Stromal cell of bone marrow (primary cell): ENCODE data around the gene ZNF860.

Source experiments
- DNase-seq: peaks from one replicate; pipeline ENCODE4 v3.0.0-alpha.2; 2012; ENCODE audit warnings: low read depth

The ZNF860 gene

GRCh38 chr3:31981206-31982181 is at the start of gene ZNF860, which contains the start of gene OSBPL10:
ZNF860 (plus strand) TSS chr3:31981750; CDS start chr3:31989080, 7,330 bp downstream.
OSBPL10 (minus strand) TSS chr3:31981262; CDS start chr3:31981179, 83 bp downstream.
- DNase-seq, result peak; percentile 82

- no peak for DNase-seq
Measured at GRCh38 chr3:31932990-31933389, 48.6 kb upstream of the ZNF860 start.

GRCh38 chr3:31934018-31934417 is 47.5 kb upstream of the ZNF860 start:
- no peak for DNase-seq

DNA sequence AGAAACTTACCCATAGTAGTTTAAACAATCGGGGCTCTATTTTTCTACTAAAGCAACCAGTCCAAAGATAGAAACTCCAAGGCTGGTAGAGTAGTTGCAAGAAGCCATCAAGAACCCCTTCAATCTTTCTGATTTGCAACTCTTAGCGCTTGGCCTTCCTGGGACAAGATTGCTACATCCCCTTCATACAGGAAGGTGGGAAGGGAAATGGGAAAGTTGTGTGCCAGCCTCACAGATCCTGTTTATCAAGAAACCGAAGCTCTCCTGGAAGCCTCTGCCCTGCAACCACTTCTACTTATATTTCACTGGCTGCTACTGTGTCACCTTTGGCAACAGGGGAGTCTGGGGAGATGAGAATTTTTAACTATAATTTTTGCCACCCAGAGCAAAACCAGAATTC is 46.7 kb upstream of the ZNF860 start:
- DNase-seq, result no peak

- DNase-seq, result peak; percentile 36
Measured at GRCh38 chr3:31936420-31937060, 45.0 kb upstream of the ZNF860 start.

DNA sequence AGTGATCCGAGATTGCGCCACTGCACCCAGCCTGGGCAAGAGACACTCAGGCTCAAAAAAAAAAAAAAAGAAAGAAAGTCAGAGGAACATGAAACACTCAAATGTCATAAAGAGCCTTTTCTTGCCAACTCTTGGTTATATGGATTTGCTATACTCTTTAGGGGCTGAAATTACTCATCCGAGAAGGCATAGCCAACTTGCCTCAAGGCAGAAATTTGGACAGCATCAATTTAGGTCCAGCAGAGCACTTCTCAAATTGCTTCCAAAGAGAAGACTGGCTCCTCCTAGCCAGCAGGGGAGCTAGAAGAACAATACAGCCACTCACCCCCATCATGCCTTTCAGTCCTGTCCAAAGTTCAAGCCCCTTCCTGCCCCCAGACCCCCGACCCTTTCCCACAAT is 44.3 kb upstream of the ZNF860 start:
- no peak for DNase-seq

- no peak for DNase-seq
Measured at GRCh38 chr3:31942446-31942845, 39.1 kb upstream of the ZNF860 start.

- DNase-seq, result no peak
Measured at GRCh38 chr3:31943041-31943440, 38.5 kb upstream of the ZNF860 start.

DNA sequence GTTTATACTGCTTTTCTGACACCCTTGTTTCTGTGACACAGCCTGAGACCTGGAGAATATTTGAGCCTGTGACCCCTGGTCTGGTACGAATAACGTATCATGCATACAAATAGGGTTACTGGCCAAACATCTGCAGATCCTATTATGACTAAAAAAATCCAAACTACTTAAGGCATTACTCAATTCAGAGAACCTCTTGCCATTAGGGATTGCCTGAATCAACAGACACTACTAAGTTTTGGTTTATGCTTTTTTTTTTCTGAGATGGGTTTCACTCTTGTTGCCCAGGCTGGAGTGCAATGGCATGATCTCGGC is 35.9 kb upstream of the ZNF860 start:
- DNase-seq, result peak; percentile 82

GRCh38 chr3:31946484-31947081 is 35.0 kb upstream of the ZNF860 start:
- DNase-seq, result no peak

- no peak for DNase-seq
Measured at GRCh38 chr3:31947162-31947561, 34.4 kb upstream of the ZNF860 start.

DNA sequence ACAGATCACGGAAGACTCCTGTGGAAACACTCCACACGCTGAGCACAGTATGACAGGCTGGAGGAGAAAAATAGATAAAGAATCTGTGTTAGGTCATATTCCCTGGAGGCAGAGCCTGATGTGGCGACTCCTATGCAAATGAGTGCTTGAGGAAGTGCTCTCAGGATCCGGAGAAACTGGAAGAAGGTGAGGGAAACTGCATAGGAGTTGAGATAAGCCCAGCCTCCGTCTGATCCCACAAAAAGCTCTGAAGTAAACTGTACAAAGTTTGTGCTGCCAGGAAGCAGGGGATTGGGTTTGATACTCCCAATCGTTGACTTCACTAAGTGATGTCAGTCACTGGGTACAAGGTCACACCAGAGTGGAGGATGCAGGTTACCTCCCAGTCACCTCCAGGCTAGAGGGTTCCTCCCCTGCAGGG is 33.9 kb upstream of the ZNF860 start:
- no peak for DNase-seq

- DNase-seq, result no peak
Measured at GRCh38 chr3:31948280-31948679, 33.3 kb upstream of the ZNF860 start.

- no peak for DNase-seq
Measured at GRCh38 chr3:31952205-31952604, 29.3 kb upstream of the ZNF860 start.

- DNase-seq, result no peak
Measured at GRCh38 chr3:31953091-31953490, 28.5 kb upstream of the ZNF860 start.

DNA sequence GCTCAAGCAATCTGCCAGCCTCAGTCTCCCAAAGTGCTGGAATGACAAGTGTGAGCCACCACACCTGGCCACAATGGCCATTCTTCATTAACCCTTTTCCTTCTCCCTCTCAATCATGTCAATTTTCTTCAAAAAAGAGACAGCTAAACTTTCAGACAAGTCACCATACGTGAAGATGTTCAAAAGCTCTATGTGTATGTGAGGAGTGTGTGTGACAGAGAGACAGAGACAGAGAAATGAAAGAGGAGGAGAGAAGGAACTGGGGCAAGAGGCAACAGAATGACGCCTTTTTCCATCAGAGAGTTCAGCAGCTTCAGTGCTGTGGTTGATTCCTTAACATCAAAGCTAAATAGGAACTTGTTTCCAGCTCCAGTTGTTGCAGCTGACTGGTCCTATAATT is 27.9 kb upstream of the ZNF860 start:
- no peak for DNase-seq

DNA sequence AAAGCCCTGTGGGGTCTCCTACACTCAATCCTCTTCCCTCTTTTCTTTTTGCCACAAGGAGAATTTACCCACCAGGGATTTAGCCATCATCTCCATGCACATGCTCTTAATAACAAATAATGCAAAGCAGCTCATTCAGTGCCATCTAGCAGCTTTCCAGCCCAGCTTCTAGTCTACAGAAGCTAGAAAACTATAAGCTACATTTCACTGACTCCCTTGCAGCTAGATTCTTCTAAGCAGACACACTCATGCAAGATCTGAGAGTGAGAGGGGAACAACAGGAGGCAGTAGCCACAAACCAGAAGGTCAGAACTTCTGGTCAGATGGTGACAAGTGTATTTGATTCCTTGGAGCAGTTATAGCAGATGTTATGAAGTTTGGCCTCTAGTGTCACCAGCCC is 26.0 kb upstream of the ZNF860 start:
- DNase-seq, result no peak

- DNase-seq, result peak; percentile 63
Measured at GRCh38 chr3:31957106-31957505, 24.4 kb upstream of the ZNF860 start.

DNA sequence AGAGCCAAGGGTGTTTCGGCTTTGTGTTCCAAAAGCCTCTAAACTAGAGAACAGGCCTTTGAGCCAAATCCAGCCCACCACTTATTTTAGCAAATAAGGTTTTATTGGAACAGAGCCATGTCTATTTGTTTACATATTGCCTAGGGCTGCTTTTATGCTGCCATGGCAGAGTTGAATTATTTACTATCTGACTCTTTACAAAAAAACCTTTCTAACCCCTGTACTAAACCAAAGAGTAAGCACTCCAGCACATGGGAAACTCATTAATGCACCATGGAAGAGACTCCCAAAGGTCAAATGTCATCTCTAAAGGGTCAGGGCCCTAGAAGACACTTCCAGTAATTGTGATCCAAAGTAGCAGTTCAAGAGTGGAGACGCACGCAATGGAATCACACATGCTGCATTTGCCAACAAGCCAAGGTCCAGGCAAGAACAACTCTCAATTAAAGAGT is 22.8 kb upstream of the ZNF860 start:
- DNase-seq, result no peak

DNA sequence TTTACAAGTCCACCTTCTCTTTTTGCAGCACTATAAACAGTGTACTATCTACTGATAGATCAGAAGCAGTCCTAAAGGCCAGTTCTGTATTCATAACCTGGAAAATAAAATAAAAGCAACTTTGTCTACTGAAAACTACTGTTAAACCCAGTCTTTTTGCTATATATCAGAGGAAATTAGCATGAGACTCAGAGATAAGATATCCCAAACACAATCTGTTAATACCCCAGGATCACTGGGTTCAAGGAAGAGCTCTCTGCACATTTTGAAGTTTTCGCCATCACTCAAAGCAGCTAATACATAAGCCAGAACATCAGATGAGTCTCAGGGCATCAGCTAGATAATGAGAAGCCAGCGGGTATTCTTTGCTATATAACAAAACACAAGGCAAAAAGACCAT is 22.3 kb upstream of the ZNF860 start:
- no peak for DNase-seq

- DNase-seq, result no peak
Measured at GRCh38 chr3:31959951-31960792, 21.4 kb upstream of the ZNF860 start.
